HG03108 (cell line): ENCODE data around the gene FAM170B.

ENCODE experiments used
- ATAC-seq: cut with Tn5 transposase; IDR thresholded peaks from one replicate; pipeline ENCODE4 v1.9.1; 2021; ENCODE audit warnings: moderate library complexity; ENCODE audit not compliant: unreplicated experiment

Gene FAM170B

DNA sequence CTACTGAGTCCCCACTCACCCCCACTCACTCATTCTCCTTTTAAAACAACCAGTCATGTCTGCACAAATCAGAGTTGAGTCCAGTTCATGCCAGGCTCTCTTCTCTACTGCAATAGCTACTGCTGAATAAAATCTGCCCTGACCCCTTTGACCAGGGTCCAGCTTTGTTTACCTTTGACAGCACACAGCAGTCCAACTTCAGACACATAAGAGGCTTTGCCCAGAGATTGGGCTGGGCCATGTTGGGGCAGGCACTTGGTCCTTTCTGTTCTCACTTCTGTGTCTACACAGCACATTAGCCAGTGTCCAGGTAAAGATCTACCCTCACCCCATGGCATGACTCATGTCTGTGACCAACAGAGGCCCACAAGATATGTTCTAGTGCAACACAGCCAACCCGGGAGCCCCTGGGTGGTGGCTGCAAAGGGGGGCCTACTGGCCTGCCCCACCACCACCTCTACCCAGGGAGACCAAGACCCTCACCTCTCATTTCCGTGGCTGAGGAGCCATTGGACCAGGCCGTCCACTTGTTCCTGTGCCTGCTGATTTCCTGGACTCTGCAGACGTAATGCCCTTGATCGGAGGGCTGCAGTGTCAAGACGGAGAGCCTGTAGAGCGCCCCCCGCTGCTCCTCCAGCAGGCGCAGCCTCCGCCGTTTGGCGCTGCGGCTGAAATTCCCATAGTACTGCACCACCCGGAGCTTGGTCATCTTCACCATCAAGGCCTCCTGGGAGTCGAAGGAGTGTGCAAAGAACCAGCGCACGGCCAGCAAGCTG is 26.5 kb downstream of the FAM170B start:
- no peak for ATAC-seq

- ATAC-seq, result no peak
Observed at GRCh38 chr10:49106451-49106850, 27.4 kb downstream of the FAM170B start.

GRCh38 chr10:49105076-49105475 is 28.7 kb downstream of the FAM170B start:
- no peak for ATAC-seq

DNA sequence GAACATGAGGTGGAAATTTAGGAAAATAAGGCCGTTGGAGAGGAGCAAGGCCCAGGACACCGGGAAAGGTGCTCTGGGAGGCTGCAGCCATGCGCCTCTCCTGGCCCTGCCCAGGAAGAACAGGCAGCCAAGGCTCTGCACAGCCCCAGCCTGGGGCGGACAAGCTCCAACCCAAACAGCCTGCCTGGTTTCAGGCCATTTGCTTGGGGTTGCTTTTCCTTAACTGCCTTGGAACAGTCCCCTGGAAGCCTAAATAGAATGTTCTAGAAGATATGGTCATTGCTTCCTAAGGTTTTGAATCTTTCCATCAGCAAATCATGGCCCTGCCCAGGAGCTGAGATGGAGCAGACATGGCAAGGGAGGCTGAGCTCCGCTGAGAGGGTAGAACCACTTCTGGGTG is 29.5 kb downstream of the FAM170B start:
- no peak for ATAC-seq

GRCh38 chr10:49103761-49104160 is 30.1 kb downstream of the FAM170B start:
- ATAC-seq, result no peak

DNA sequence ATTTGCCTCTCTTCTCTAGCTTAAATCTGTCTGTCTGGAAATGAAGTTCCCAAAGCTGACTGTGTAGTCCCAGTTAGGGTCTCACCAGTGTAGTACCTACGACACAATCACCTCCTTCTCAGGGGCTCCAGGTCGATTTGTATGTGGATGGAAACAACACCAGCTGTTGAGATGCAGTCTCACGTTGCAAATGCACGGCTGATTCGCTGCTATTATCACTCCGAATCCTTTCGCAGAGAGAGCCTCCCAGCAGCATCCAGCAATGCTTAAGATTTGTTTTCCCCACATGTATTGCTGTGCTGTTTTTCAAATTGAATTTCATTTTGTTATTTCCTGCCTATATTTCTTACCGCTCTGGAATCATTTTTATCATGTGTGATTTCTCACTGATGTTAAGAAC is 34.8 kb downstream of the FAM170B start:
- ATAC-seq, result no peak

- no peak for ATAC-seq
Observed at GRCh38 chr10:49096890-49097445, 36.9 kb downstream of the FAM170B start.

- ATAC-seq, result no peak
Observed at GRCh38 chr10:49094646-49095045, 39.2 kb downstream of the FAM170B start.

DNA sequence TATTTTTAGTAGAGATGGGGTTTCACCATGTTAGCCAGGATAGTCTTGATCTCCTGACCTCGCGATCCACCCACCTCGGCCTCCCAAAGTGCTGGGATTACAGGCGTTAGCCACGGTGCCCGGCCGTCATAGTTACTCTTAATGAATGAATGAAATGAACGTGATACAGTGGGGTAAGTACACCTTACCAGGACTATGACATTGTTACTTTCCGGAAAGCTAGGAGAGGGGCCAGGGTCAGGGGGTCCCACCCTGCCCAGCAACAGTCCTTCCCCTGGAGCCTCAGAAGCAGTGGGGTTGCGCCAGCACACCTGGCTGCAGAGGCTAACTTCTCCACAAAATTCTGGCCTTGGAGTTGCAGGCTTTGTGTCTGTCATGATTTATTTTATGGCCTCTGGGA is 39.9 kb downstream of the FAM170B start:
- ATAC-seq, result no peak

GRCh38 chr10:49092477-49092876 is 41.3 kb downstream of the FAM170B start:
- ATAC-seq, result no peak

- ATAC-seq, result no peak
Observed at GRCh38 chr10:49091450-49092210, 42.2 kb downstream of the FAM170B start.

DNA sequence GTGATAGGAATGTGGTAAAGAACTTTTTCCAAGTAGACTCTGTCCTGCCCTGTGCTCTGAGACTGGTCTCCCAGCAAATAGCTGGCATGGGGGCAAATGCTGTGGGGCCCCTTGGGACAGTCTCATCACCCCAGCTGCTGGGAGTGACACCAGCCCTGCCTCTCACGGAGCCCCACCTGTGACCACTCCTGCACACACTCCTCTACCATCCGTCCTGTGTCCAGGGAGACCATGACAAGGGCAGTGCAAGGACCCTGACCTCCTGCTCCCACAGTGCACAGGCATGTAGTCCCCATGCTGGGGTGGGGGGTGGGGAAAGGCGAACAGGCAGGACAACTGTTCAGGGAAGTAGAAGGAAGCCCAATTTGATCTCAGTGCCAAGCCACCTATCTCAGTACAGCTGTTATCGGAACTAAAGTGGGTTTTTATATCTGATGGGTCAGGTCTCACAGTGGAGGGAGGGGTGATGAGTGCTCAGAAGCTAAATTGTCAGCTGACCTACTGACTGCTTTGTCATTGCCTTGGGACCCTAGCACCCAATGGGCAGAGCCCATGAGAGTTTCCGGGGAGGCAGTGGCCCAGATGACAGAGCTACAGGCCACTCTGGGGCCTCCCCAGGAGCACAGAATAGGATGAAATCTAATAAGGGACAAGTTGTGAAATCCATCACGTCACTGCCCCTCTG is 43.0 kb downstream of the FAM170B start:
- no peak for ATAC-seq

- no peak for ATAC-seq
Observed at GRCh38 chr10:49090189-49090575, 43.6 kb downstream of the FAM170B start.

DNA sequence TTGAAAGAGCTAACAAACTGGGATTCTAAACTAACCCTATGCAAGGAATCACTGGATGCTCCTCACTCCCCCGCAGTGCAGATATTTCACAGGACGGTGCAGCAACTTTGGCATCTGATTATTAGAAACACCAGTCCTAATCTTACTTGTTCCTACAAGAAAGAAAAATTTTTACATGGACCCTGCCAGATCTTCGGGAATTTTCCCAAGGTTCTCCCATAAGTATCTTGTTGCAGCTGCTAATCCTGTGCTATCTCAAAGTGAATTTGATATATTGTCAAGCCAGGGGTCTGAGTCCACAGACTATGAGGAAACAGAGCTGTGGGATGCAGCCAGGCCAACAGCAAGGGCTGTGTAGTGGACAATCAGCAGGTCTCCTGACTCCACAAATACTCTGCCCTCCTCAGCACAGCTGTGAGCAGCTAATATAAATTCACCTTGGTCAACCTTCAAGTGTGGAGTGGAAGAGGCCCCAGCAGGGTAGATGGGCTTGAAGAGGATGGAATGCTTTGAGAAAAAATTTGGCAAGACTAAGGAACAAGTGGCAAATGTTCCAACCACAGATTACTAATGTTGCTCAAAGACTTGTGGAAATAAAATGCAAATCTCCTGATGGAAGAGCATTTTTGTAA is 44.1 kb downstream of the FAM170B start:
- ATAC-seq, result no peak

DNA sequence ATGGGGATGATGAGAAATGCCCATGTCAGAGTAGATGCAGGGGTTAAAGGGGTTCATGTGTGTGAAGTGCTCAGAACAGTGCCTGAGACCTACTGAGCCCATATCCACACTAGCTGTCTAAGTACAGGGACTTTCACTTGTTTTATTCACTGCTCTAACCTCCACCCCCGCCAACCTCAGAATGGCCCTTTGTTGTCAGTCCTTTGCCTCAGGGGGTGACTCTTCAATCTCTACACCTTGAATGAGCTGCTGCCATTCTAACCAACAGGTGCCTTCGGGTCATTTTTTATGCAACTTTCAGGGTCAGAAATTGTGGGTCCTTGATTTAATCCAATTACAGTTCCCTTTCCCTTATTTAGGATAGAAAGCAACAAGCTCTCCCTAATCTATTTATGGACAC is 44.7 kb downstream of the FAM170B start:
- no peak for ATAC-seq

GRCh38 chr10:49086889-49087288 is 46.9 kb downstream of the FAM170B start:
- ATAC-seq, result no peak

DNA sequence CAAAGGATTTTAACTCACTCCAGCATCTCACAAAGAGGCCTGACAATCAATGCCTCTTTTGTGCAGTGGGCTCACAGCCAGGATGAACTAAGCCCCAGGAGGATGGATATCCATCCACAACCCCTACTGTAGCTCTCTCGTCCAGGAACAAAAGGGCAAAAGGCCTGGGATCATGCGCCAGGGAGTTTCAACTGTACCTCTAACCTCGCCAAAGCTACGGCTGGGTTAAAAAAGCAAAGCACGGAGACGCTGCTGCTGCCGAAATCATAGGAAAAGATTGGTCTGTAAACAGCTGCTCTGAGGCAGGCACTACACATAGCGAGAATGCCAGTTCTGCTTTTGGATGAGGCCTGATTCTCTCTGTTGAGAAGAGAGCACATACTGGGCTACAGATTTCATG is 50.6 kb downstream of the FAM170B start:
- no peak for ATAC-seq

DNA sequence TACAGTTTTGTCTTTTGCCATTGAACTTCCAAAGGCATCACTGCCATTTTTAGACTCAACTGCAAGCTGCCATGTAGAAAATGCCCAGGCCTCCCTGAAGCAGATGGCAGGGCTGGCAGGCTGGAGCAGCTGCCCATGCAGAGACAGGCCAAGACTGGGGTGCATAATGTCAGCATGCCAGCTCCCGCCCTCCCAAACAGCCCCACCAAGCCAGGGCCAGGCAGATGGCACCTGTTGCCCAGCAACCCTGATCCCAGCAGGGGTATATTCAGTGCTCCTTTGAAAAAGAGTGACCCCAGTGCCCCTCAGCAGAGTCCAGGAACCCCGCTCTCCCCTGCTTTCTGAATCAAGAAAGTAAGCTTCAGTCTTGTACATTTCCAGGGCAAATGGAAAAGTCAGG is 51.1 kb downstream of the FAM170B start:
- ATAC-seq, result no peak

- ATAC-seq, result no peak
Observed at GRCh38 chr10:49081547-49082275, 52.1 kb downstream of the FAM170B start.
